Superior temporal gyrus (tissue), 1 donor: ENCODE measurements around the gene HMGN4.
"Not testable (repeated sequence)": the region's sequence is repeated elsewhere in the genome, so short reads cannot be mapped to it uniquely, and the experiment has no call there.

ENCODE experiments used
- DNase-seq: peaks from one replicate; pipeline ENCODE4 v3.0.0-alpha.2; 2016; ENCODE audit errors: extremely low spot score

Gene HMGN4

DNA sequence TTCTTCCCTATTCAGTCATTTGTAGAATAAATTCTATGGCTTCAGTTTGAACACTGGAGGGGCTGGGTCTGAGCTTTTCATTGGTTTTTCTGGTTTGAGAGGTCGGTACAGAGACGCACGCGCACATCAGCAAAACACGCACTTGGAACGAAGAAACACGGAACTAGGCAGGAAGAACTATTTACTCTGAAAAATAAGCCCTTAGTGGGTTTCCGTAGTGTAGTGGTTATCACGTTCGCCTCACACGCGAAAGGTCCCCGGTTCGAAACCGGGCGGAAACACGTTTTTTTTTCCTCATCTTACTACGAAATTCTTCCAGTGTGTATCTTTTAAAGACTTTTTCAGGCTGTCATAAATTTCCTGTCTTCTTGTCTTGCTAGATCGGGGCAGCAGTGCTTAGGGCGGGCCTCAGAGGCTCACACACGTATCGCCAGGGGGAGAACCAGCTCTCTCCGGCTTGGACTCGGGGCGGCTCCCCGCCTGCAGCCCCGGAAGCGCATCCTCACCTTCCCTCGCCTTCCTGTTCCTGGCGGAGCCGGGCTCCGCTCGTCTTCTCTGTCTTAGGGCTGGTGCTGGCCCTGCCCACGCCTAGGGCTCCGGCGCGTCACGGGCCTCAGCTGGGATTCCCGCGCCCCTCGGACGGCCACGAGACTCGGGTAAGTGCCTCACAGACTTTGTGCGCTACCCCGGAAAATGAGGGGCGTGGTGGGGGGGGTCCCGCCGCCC, at the start of gene HMGN4:
HMGN4 (plus strand) TSS at position 521 of the 726 bp plus-strand sequence. CDS start 6,841 bp downstream, outside the sequence.
- peak; percentile 99 for DNase-seq

DNA sequence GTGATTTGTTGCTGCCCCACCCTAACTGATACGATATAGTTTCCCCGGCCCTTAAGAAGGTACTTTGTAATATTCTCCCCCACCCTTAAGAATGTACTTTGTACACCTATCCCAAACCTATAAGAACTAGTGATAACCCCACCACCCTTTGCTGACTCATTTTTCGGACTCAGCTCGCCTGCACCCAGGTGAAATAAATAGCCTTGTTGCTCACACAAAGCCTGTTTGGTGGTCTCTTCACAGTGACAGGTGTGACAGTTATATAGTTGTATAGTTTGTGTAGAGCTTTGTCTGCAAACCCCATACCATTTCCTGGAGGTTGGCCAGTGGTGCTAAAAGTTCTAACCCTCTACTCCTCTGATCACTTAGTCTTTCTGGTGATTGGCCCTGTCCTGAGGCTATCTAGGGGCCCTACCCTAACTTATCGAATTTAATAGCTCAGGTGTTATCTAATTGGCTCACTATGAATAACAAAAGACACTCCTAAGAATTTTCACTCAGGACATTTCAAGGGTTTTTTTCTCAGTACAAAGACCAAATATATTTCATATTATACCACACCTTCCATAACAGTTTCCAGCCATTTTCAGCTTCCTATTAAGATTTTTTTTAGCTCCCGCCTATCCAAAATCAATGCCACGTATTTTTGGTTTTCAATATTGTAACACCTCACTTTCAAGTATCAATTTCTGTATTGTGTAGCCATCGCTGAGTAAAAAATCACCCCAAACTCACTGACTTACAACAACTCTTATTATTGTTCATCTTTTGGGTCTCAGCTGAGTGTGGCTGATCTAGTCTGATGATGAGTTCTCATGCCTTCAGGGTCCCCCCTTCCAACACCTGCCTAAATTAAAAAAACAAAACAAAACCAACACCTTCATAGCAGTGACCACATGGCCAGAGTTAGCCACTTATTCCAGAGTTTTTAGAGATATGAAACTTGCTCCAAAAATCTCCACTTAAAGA, 47.9 kb upstream of the HMGN4 start:
- no peak for DNase-seq

DNA sequence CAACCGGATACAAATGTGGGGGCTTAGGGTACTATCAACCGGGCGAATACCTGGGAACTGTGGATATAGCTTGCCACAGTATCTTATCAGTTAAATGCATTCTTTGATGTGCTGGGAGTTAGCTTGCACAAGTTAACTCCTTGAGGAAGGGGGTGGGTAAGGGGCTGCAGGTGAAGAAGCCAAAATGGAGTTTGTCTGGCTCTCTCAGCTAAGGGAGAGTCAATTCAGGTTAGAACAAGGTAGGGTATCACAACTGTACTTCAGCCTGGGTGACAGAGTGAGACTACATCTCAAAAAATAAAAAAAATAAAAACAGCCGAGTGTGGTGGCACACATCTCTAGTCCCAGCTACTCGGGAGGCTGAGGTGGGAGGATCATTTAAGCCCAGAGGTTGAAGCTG, 46.6 kb upstream of the HMGN4 start:
- no peak for DNase-seq

DNA sequence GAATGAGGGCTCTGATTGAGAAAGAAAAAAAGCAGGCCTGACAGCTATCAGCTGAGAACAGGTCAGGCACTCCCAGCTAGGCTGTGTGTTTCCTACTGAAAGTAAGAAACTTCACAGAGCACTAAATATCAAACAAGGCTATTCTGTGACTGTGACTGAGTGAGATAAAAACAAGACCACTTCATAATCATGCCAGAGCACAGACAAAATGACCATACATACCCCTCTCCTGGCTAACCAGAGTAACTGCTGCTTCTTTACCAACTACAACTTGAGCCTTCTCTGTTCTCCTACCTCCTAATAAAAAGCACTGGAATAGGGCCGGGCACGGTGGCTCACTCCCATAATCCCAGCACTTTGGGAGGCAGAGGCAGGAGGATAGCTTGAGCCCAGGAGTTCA, 44.9 kb upstream of the HMGN4 start:
- DNase-seq = no peak

DNA sequence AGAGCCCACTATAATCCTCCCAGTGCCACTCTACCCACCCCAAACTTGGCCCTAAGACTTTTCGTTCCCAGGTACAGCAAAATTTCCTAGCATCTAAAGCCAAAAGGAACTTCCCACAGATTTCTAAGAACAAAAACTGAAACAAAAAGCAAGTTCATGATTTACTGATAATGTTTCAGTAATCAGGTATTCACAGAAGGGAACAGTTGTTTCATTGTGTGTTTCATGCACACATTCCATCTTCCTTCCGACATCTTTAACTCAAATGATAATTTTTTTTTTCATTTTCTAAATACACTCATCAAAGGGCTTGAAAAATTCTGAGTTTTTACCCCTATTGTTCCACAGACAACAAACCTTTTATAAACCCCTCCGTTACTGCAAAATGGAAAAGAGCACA, 44.0 kb upstream of the HMGN4 start:
- DNase-seq = no peak

DNA sequence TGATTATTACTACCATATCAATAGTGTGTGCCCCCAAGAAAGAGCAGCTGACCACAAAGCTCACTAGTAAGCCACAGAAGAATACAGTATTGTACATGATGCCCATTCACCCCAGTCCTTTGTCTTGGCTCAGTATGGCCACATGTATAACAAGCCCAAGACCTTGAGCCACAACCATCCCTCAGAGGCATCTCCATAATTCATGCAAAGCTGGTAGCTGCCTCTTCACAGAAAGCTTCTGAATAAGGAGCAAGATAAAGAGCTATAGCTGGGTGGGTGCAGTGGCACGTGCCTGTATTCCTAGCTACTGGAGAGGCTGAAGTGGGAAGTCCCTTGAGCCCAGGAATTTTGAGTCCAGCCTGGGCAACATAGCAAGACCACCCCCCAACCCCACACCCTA, 42.9 kb upstream of the HMGN4 start:
- DNase-seq = no peak

DNA sequence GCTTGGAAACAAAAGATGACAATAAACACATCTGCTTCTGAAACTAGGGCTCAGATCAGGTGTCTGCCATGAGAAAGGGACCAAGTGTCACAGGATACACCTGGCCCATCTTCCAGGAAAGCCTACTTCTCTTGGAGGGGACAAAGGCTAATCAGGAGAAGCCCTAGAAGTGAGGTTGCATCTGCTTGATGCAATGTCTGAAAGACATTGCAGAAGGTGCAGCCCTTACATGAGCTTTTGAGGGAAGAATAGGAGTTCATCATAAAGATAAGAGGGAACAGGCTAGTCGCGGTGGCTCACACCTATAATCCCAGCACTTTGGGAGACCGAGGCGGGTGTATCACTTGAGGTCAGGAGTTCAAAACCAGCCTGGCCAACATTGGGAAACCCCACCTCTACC, 40.6 kb upstream of the HMGN4 start:
- no peak for DNase-seq

DNA sequence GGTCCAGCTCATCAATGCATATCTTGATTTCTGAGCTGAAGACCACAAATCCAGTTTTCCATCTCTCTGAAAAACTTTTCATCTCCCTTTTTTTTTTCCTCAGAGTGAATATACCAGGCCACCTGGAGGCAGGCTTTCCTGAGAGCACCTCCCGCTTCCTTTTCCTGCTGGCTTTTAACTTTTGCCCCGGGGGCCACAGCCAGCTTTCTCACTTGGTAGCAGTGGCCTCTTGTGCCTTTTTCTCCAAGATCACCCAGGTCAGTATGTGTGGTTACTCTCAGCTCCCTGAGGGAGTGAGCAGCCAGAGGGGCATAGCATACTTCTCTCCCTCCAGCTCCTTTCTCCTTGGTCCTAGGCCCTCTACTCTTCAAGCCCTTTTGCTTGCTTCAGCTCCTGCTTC, 38.1 kb upstream of the HMGN4 start, which contains the start of gene BTN1A1:
BTN1A1 (plus strand) TSS at position 202 of the 400 bp plus-strand sequence. CDS start 984 bp downstream, outside the sequence.
- DNase-seq = no peak

DNA sequence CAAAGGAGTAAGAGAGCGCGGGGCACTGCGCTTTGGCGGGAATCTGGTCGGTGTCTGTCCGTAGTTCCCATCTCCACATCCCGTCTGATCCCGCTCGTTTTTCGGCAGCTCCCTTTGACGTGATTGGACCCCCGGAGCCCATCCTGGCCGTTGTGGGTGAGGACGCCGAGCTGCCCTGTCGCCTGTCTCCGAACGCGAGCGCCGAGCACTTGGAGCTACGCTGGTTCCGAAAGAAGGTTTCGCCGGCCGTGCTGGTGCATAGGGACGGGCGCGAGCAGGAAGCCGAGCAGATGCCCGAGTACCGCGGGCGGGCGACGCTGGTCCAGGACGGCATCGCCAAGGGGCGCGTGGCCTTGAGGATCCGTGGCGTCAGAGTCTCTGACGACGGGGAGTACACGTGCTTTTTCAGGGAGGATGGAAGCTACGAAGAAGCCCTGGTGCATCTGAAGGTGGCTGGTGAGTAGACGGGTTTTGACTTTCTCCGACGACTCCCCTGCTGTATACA, 36.6 kb upstream of the HMGN4 start:
- no peak for DNase-seq

DNA sequence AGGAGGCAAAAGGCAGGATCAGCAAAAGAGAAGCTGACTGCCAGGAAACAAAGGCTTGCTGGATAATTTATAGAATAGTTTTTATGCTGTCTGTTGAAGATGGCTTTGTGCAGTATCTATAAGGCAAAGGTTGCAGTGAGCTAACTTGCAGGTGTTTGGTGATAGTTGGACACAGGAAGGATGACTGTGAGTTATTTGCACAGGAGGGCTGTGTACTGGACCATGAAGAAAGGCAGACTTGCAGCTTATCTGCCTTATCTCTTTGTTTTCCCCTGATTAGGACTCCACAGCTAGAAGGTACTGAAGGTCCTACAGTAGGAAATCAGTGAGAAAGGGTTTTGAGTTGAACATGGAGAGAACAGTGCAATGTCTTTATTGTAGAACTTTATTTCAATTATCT, 36.0 kb upstream of the HMGN4 start:
- DNase-seq = no peak

DNA sequence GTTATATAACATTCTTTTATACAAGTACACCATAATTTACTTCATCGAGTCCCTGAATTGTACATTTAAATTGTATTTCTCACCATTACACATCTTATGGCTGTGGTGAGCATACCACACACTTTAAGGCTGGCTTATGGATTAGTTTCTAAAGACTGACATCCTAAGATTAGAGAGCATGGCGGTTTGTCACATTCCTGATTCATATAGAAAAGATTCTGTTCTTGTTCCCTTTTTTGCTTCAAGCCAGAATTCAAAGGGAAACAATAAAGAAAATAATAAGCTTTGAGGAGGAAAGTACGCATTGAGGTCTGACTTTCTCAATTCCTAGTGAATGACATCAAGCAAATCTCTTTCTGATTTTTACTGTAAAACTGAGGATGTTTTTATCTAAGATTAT, 35.5 kb upstream of the HMGN4 start:
- no peak for DNase-seq

DNA sequence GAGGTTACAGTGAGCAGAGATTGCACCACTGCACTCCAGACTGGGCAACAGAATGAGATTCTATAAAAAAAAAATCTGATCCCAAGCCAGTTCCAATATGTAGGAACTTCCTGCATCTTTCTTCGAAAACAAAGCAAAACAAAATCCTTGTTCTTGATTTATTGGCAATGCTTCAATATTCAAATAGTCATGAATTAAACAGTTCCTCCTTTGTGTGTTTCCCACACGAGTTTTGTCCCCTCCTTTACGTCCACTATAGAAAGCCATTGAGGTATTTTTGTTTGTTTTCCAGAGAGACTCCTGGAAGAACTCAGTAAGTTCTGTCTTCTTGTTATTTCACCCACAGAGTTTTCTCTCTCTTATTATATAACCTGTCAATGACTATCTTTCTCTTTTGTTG, 30.5 kb upstream of the HMGN4 start:
- DNase-seq = peak; percentile 59

DNA sequence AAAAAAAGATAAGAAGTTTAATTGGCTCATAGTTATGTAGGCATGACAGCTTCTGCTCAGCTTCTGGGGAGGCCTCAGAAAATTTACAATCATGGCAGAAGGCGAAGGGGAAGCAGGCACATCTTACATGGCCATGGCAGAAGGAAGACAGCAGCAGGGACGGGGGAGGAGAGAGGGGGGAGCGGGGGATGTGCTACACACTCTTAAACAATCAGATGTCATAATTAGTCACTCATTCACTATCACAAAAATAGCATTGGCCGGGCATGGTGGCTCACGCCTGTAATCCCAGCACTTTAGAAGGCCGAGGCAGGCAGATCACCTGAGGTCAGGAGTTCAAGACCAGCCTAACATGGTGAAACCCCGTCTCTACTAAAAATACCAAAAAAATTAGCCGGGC, 27.1 kb upstream of the HMGN4 start:
- DNase-seq = not testable (repeated sequence)

DNA sequence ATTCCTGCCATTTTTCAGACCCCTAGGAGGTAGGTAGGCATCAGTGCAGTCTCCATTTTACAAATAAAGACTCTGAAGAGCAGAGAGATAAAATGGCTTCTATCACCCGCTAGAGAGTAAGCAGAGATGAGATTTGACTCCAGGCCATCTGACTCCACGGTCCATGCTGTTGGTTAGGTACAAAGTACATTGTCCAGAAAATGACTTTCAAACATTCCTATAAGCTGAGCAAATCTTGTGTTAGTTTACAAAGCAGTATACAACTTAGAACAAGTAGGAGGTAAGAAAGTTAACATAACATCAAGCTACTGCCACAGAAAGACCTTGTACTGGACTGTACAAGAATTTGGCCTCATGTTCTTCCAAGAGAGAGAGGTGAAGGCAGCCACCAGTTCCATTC, 23.2 kb upstream of the HMGN4 start:
- no peak for DNase-seq

DNA sequence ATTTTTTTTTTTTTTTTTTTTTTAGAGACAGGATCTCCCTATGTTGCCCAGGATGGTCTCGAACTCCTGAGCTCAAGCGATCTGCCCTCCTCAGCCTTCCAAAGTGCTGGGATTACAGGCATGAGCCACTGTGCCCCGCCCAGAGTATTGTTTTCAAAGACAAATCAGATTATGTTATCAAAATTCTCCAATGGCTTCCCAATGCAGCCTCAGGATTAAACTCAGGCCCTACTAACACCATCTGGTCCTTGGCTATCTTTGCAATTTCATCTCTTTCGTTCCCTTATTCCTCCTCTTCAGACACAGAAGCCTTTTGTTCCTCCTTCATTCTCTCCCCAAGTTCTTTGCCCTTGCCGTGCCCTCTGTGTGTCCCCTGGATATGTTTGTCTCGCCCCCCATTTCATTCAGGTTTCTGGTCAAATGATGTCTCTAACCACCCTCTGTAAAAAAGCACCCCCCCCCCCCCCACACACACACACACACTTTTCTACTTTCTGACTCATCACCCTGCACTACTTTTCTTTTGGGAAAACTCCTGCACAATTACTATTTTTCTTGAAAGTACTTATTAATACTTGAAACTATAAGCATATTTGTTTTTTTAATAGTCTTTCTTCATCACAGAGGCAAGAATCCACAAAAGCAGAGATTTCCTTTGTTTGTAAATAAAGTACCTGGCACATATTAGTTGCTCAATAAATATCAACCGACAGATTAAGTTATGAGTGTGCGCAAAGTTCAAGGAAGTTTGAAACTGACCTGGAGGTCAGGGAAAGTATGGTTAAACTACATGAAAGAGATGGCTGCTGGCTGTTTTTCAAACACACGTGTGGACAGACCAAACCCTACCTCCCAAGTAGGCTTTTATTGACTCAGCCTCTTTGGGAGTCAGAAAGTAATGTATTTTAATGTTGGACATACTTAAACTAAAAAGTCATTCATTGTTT, 21.4 kb upstream of the HMGN4 start:
- DNase-seq = no peak

DNA sequence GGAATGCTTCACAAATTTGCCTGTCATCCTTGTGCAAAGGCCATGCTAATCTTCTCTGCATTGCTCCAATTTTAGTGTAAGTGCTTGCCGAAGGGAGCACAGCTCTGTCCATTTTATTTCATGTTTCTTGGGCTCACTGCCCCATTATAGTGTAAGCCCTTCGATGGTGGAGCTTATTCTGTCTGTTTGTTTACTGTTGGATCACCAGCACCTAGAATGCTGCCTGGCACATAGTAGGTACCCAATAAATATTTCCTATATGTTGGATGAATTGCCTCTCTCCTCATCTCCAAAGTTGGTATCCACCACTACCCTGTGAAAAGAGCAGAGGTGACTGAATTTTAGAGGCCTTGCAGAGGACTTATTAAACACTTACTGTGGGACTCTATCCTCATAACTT, 18.8 kb upstream of the HMGN4 start:
- DNase-seq = no peak

DNA sequence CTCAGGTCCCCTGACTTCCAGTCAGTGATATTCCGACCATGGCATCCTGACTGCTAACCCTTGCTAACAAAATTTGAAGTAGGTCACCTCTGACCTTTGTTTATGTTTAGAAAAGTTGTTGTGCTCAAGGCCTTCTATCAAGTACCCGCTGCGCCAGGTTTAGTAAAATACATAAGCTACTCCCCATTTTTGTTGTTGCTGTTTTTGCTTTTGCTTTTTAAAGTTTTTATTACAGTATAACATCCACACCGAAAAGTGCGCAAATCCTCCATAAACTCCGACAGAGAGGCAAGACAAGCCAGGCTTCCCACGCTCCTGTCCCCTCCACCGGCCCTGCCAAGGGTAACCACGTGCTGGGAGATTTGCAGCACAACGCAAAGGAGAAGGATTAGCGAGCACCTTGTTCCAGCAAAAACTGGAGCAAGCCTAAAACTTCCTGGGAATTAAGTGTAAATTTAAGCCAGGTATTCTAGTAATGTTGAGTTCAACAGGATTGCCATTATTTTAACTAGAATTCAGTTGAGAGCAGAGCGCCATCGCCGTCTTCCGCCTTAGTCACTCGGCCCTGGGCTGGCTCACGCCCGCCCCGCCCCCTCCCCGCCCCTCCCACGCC, 17.8 kb upstream of the HMGN4 start:
- peak; percentile 78 for DNase-seq

DNA sequence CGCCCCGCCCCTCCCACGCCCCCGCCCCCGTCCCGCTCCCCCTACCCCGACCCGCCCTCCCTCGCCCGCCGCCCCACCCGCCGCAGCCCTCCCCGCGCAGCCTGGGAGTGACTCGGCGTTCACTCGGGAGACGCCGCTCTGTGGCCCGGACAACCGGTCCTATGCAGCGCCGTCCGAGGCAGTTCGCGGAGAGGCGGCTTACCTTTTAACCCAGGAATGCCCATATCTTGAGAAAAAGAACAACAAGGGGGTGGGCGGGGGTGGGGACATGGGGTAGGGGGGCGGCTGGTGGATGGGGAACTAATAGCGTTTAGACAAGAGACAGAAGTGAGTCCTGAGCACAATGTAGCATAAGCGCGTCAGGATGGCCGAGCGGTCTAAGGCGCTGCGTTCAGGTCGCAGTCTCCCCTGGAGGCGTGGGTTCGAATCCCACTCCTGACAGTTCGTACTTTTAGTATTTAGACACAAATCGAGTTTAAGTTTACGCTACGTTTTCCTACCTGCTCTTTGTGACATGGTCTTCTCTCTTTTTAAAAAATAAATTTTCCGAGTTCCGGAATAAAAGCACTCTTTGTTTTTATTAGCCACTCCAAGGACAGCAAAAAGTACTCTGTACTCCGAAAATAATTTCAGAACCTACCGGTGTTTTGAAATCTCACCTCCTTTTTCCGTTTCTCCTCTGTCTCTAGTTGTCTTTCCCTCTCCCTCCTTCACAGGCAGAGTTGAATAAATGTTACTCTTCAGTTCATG, 17.1 kb upstream of the HMGN4 start:
- peak; percentile 93 for DNase-seq

DNA sequence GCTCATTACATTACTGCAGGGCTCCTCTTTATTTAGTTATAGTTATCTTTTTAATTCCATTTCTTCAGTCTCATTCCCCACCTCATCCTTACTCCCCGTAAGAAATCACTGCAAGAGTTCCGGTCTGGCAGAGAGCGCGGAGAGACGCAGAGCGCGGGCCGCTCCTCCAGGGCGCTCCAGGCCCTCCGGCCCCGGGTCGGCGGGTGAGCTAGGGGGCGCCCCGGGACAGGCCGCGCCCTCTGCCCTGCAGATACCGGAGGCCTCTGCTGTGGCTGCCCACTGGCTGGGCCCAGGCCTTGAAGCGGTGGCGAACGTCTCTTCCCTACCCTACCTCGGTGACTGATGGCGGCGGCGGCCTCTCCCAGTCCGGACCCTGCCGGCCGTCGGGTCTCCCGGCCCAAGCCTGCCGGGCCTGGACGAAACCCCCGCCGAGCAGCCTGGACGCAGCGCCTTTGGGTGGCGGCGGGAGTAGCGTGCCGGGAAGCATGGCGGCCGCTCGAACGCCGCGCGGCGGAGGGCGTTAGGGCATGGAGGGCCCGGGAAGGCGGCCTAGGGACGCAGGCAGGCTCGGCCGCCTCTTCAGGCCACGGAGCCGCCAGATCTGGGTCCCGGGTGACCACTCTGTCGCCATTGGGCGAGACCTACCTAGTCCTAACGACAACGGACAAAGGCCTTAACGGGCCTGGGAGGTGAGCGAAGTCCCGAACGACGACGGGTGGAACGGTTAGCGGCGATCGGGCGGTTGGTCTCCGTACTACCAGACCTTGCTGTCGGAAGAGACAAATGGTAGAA, 16.4 kb upstream of the HMGN4 start:
- no peak for DNase-seq
